Inferior parietal cortex (tissue), 1 donor: ENCODE results near the gene SGK1.
"Not testable (repeated sequence)": the region's sequence is repeated elsewhere in the genome, so short reads cannot be mapped to it uniquely, and the experiment has no call there.

Experiments used
- DNase-seq: peaks from one replicate; pipeline ENCODE4 v3.0.0-alpha.2; 2016; ENCODE audit errors: extremely low spot score

Gene SGK1

DNA sequence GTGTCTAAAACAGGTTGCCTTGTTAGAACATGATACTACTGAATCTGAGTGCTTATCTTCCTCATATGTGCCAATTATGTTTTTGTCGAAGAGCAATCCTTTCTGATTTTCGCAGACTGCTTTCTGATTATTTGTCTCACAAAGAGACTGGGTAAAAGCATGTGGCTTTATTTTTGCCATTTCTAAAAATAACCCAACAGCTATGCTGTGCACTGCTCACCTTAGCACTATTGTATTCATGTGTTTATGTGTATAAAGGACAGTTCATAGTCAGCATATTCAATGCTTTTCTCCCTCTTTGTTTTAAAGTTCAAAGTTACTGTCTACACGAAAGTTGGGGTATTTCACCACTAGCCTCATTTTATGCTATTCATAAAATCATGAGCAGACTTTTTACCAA is 127.0 kb downstream of the SGK1 start:
- no peak for DNase-seq

GRCh38 chr6:134187751-134188150 is 130.2 kb downstream of the SGK1 start:
- no peak for DNase-seq

GRCh38 chr6:134187154-134187553 is 130.8 kb downstream of the SGK1 start:
- no peak for DNase-seq

DNA sequence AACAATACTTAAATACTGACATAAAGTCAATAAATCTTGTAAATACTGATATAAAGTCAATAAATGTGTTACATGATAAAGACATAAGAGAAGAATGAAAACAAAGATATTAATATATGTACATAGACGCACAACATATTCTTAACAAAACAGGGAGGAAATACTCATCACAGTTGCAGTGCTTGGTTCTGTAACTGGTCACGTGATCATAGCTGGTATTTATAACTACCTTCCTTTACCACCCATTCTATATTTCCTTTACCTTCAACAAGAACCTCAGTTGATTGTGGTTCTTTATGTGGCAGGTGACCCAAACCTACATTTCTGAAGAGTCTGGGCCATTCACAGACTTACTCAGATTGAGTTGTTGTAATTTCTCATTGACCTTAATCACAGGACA is 131.6 kb downstream of the SGK1 start:
- DNase-seq = no peak

DNA sequence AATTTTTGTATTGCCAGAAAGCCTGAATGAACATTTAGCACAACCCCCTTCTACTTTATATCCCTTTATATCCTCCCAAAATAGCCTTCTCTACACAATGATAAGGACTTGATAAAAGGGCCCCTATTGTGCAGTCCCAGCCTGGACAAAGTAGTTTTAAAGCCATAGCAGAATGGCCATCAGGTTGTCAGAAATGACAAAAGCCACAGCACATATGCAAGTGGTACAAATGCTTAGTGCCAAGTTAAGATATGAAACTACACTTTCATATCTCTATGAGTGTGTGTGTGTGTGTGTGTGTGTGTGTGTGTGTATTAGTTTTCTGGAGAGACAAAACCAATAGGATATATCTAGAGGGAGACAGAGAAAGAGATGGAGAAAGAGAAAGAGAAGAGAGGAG is 132.6 kb downstream of the SGK1 start:
- no peak for DNase-seq

- DNase-seq = no peak
Observed at GRCh38 chr6:134183844-134184243, 134.1 kb downstream of the SGK1 start.

GRCh38 chr6:134182528-134182927 is 135.4 kb downstream of the SGK1 start:
- DNase-seq = no peak

DNA sequence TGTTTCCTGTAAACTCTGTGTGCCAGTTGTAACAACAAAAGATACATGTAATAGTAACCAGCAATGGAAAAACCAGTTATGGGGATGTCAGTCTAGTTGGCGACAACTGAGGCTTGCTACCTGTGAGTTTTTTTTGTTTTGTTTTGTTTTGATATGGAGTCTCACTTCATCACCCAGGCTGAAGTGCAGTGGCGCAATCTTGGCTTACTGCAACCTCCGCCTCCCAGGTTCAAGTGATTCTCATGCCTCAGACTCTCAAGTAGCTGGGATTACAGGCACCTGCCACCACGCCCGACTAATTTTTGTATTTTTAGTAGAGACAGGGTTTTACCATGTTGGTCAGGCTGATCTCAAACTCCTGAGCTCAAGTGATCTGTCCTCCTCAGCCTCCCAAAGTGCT is 136.2 kb downstream of the SGK1 start:
- not testable (repeated sequence) for DNase-seq

- DNase-seq = not testable (repeated sequence)
Observed at GRCh38 chr6:134181251-134181650, 136.7 kb downstream of the SGK1 start.

DNA sequence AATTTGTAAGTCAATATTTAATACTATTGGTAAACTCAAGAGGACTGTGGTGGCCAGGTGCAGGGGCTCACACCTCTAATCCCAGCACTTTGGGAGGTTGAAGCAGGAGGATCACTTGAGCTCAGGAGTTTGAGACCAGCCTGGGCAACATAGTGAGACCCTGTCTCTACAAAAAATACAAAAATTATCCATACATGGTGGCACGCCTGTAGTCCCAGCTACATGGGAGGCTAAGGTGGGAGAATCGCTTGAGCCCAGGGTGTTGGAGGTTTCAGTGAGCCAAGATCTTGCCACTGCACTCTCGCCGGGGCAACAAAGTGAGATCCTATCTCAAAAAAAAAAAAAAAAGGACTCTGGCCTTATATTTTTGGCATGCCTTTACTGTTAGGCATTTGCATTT is 137.4 kb downstream of the SGK1 start:
- not testable (repeated sequence) for DNase-seq

DNA sequence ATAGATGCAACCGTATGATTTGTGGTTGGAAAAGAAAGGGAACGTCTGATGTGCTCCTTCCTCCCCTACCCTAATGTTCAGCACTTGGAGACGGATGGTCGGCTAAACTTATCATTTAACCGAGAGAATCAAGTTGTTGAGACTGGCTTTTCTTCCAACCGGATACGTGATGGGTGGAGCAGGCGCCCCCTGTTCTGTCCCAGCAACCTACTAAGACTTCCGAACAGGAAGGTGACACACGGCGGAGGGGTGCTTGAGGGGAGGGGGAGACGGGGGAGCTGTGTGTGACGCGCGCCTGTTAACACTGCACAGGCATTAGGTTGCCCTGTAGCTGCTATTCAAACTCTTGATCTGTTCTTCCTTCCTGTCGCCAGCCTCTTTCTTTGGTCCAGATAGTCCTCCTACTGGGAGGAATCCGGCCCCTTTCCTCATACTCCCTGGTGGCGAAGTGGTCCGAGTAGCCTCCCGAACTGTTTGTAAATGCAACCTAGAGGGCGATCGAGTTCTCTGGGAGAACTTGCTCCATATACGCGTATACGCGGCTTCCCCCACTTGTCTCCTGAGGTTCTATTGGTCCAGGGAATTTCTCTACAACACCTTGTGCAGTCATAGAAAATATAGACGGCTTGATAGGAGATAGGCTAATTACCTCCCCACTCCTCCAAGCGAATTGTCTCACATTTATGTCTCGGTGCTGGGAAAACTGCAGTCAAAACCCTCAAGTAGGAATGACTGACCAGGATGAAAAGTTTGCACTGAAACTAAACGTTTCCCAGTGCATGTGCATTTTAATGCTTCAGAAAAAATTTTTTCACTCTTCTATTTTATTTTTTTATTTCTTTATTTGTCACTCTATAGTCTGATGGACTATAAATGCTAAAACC is 139.5 kb downstream of the SGK1 start:
- DNase-seq = peak; percentile 91

- DNase-seq = peak; percentile 69
Observed at GRCh38 chr6:134177753-134178160, 140.2 kb downstream of the SGK1 start.

- no peak for DNase-seq
Observed at GRCh38 chr6:134177236-134177635, 140.7 kb downstream of the SGK1 start.

DNA sequence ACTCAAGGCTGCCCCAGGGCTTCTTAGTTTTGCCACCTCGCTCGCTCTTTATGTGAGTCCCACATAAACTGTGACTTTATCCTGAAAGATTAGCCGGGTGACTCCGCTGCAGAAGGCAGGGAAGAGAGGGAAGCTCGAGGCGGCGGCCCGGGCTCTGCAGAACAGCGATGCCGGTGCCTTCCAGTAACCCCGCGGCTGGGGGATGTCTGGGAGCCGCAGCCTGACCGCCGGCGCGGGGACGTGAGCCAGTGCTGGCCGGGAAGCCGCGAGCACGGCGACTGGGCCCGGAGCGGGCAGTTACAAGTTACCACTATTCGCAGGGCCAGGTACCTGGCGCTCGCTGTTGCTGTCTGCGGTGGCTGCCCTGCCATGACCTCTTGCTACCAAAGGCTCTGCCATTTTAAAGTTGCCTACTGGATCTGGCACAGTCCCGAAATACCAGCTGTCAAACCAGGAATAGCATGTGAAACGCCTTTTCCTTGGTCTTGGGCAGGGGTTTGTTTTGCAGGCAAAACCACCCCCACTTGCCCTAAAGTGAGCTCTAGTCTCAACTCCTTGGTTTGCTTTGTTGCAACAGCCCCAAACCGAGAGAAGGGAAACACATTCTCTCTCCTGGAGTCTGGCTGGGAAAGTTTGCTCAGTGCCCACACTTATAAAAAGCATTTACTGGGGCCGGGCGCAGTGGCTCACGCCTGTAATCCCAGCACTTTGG is 141.5 kb downstream of the SGK1 start:
- peak; percentile 50 for DNase-seq

DNA sequence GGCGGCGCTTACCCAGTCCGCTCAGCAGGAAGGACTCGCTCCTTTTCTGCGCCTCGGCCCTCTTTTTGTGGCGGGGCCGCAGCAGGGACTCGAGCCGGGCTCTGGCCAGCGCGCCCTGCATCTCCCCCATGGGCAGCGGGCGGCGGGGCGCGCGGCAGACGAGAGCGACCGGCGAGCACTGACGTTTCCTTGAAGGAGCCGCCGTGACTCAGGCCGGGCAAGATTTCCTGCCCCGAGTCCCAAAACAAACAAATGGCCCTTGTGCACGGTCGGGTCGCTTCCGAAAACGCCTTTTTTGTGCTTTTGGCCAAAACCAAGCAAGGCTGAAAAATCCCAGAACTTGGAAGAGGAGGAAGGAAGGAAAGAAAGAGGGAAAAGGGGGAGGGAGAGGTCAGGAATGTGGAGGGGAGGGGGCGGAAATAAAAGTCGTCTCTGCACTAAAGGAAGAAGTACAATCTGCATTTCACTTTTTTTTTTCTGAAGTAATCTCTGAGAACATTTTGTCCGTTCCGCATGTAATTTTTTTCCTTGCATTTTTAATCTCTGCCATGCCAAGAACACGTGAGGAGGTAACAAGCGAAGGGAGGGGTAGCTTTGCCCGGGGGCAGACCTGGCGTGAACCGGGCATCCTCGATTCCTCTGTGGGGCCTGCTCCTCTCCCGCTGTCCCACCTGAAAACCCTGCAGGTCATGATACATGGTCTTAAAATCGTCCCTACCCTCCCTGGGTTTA is 142.2 kb downstream of the SGK1 start:
- DNase-seq = peak; percentile 54

GRCh38 chr6:134174672-134175531 is 143.0 kb downstream of the SGK1 start:
- DNase-seq = peak; percentile 95

DNA sequence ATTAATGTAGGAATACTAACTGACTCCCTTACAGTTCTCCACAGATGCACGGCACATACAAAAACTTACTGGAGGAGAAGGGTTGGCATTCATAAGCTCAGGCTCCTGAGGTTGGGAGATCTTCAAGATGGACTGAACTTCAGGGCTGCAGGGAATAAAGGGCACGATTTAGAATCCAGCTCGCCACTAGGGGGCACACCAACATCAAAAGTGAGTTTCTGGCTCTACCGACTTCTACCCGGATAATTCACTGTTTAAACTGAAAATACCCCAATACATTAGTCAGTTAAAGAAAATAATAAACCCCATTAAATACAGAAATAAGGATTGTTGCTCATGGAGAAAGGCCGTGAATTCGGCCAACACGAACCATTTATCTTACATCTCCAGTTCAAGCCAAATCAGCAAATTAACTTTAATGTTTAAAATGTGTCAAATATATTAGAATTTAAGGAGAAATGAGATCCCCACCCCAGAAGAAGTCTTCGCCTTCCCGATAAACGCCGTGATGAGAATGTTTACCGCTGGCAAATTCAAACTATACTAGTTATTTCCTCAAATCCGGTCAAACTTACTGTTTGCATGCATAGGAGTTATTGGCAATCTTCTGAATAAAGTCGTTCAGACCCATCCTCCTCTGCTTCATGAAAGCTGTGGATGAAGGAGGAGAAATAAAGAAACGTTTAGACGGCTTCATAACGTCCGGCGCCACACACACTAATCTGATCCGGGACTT is 143.8 kb downstream of the SGK1 start:
- peak; percentile 97 for DNase-seq

GRCh38 chr6:134173366-134173725 is 144.6 kb downstream of the SGK1 start:
- DNase-seq = no peak

- no peak for DNase-seq
Observed at GRCh38 chr6:134172706-134173365, 145.1 kb downstream of the SGK1 start.

DNA sequence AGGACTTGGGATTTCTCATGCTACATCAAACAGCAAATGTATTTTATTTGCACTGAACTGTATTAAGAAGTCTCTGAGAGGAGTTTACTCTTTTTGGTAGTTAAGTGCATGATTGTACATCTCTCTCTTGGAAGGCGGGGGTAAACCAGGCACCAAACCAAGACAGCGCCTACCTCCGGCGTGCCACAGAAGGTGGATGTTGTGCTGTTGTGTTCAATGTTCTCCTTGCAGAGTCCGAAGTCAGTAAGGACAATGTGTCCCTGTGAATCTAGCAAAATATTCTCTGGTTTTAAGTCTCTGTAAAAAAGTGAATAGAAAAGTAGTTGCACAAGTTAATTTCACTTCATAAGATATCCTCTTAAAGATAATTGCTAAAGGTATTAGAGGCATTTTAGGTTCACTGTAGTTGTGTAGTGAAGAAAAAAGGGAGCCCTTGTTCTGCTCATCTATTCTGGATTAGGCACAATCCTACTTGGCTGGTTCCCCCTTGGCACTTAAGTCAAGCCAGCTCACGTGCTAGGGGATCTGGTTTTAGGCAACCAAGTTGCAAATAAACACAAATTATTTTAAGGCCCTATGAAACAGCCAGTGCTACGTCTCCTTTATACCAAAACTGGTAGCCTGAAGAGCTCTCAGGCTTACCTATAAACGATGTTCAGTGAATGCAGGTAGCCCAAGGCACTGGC is 145.7 kb downstream of the SGK1 start:
- no peak for DNase-seq
